Astrocyte of the cerebellum (primary cell): ENCODE measurements around the gene TBL2.
A peak's percentile ranks its signal among the peaks of the same experiment; 100 is the strongest.
"Not testable (repeated sequence)": the region's sequence is repeated elsewhere in the genome, so short reads cannot be mapped to it uniquely, and the experiment has no call there.

Experiments
- DNase-seq: peaks from one replicate; pipeline ENCODE4 v3.0.0-alpha.2; 2011; ENCODE audit warnings: low read depth
- H3K4me3 ChIP-seq: 2 replicates; pipeline ENCODE4 v1.5.1; 2011; ENCODE audit warnings: mild to moderate bottlenecking, low read depth, low read length, moderate library complexity
- CTCF ChIP-seq: IDR thresholded peaks from 2 replicates; pipeline ENCODE4 v1.5.1; 2012; ENCODE audit warnings: low read length, low read depth, moderate library complexity, mild to moderate bottlenecking; ENCODE audit errors: missing control alignments
- in situ Hi-C: cut with HindIII; loops from 2 replicates; pipeline ENCODE4 v1.10.0; 2017; ENCODE audit warnings: low sequenced_read_pairs

Gene TBL2

GRCh38 chr7:73532224-73532623, 46.2 kb downstream of the TBL2 start:
- in situ Hi-C loops: no loop called here
- DNase-seq: no peak
- no peak overlapping the region for H3K4me3 ChIP-seq
- TF ChIP-seq CTCF: no peak

DNA sequence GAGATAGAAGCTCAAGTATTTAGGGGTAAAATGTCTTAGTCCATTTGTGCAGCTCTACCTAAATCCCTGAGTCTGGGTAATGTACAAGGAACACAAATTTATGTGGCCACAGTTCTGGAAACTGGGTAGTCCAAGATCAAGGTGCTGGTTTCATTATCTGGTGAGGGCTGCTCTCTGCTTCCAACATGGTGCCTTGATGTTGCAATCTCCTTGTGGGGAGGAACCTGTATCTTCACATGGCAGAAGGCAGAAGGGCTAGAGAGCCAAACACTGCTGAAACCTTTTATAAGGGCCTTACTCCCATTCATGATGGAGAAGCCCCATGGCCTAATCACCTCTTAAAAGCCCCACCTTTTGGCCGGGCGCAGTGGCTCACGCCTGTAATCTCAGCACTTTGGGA, 47.6 kb downstream of the TBL2 start:
- in situ Hi-C loops: no loop called here
- TF ChIP-seq CTCF: no peak
- no peak overlapping the region for H3K4me3 ChIP-seq
- DNase-seq: no peak

GRCh38 chr7:73526896-73527821, 51.2 kb downstream of the TBL2 start:
- no peak for TF ChIP-seq CTCF
- no peak for DNase-seq
- in situ Hi-C loops: no loop called here
- H3K4me3 ChIP-seq: no peak overlapping the region

DNA sequence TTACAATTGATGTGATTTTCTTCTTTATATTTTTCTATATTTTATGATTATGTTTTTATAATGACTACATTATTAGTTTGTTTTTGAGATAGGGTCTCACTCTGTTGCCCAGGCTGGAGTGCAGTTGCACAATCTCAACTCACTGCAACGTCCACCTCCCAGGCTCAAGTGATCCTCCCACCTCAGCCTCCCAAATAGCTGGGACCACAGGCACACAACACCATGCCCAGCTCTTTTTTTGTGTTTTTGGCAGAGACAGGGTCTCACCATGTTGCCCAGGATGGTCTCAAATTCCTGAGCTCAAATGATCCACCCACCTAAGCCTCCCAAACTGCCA, 52.3 kb downstream of the TBL2 start:
- DNase-seq, in situ Hi-C loops, H3K4me3 ChIP-seq: not testable (repeated sequence)

DNA sequence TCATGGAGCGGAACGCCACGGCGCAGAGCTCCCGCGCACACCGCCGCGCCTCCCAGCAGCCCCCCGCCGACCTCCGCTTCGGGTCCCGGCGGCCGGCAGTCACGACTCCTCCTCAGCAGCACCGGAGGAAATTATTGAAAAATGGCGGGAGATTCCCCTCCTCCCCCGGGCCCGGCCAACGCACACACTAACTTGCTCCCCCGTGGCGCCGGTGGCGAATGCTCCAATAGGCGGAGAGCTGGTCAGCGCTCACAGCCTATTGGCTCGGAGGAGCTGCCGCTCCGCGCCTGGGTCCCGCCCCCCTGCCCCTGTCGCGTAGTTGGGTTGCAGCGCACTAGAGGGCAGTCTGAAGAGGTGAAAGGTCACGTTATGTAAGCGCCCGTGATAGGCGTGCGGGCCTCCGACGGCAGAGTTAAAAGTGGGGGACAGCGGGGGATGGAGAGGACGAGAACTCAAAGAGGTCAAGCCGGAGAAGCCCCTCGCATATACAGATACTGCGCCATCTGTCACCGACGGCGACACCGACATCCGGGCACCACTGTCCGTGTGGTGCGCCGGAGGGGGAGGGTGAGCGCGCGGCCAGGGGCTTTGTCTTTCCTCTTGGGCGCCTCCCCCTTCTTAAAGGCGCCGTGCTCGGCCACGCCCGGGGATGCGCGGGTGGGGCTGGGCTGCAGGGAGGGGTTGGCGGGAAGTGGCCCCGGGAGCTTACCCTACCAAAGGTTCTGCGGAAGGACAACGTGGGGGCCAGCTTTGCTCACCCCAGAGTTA, 56.1 kb downstream of the TBL2 start, which contains the start of gene BAZ1B:
Gene BAZ1B (minus strand): TSS at position 189 of the 768 bp plus-strand sequence. CDS start 360 bp downstream, outside the sequence.
- H3K4me3 ChIP-seq: peak within 1 kb of the TSS; percentile 78
- in situ Hi-C loops: no loop called here
- no peak for TF ChIP-seq CTCF
- DNase-seq: peak; percentile 93

GRCh38 chr7:73521636-73522104, 56.7 kb downstream of the TBL2 start:
- TF ChIP-seq CTCF: no peak
- peak overlapping the region; percentile 78 for H3K4me3 ChIP-seq
- in situ Hi-C loops: no loop called here
- DNase-seq: no peak
